ENCODE measurements around the gene ZNF483. TPM values are rescaled to one million over a fixed set of nuclear protein-coding genes. Genes with fewer than 3 reads are reported as not detected.

The ZNF483 gene
- total RNA-seq, 3 donors from 2014 or later (not counting 1 experiment from before 2014, with no cell fraction given) = 5.7 to 7.4 (median 5.8) TPM

GRCh38 chr9:111598733-111599091 is 73.7 kb downstream of the ZNF483 start:
- Histone ChIP-seq H3K36me3 (ENCODE audit: control insufficient read depth, insufficient read depth, low read length) (no peaks in the 10 kb centered on the region), H3K4me1 (ENCODE audit: control insufficient read depth, insufficient read depth, low read length) (peaks cover 22% of the 10 kb centered on the region), H3K27me3 (ENCODE audit: control insufficient read depth, insufficient read depth, low read length) (peaks cover 27% of the 10 kb centered on the region), H3K4me3 (ENCODE audit: low read length) (no peak overlapping the region), H3K27ac (ENCODE audit: low read length) (no peak overlapping the region), H3K9me3 (ENCODE audit: control insufficient read depth, insufficient read depth, low read length) (no peaks in the 10 kb centered on the region)
- Mint-ChIP-seq H3K27me3 (ENCODE audit: low read depth in 2 of 2) (peaks cover 47 to 61% of the 10 kb centered on the region in 2 donors), H3K36me3 (no peaks in the 10 kb centered on the region), H3K27ac (no peak overlapping the region), H3K4me3 (peak overlapping the region; percentile 88), H3K9me3 (no peaks in the 10 kb centered on the region), H3K4me1 (peaks cover 24 to 29% of the 10 kb centered on the region in 2 donors)
- TF ChIP-seq CTCF (IDR thresholded peaks at IDR 0.05) = no peak
- ATAC-seq = peak in 2 of 3 donors; percentile 36 to 38
- WGBS (ENCODE audit: insufficient coverage) = 4% methylated on average over 16 of the region's 16 CpGs
- peak in 1 of 2 donors; percentile 20 for DNase-seq
- intact Hi-C loops (cut with micrococcal nuclease) = no loop called here

- ATAC-seq (peak in 1 of 3 donors; percentile 20), DNase-seq (peak; percentile 15 to 42)
- Mint-ChIP-seq H3K9me3 (no peaks in the 10 kb centered on the region), H3K27ac (no peak within 1 kb of the TSS), H3K4me3 (peak within 1 kb of the TSS; percentile 88), H3K36me3 (no peaks in the 10 kb centered on the region), H3K4me1 (peaks cover 24 to 29% of the 10 kb centered on the region in 2 donors), H3K27me3 (ENCODE audit: low read depth in 2 of 2) (peaks cover 47 to 67% of the 10 kb centered on the region in 2 donors)
- Histone ChIP-seq H3K9me3 (ENCODE audit: control insufficient read depth, insufficient read depth, low read length) (no peaks in the 10 kb centered on the region), H3K27me3 (ENCODE audit: control insufficient read depth, insufficient read depth, low read length) (peaks cover 27% of the 10 kb centered on the region), H3K4me3 (ENCODE audit: low read length) (peak within 1 kb of the TSS; percentile 23), H3K27ac (ENCODE audit: low read length) (no peak within 1 kb of the TSS), H3K36me3 (ENCODE audit: control insufficient read depth, insufficient read depth, low read length) (no peaks in the 10 kb centered on the region), H3K4me1 (ENCODE audit: control insufficient read depth, insufficient read depth, low read length) (peaks cover 22% of the 10 kb centered on the region)
- no peak for TF ChIP-seq CTCF (IDR thresholded peaks at IDR 0.05)
- intact Hi-C loops (cut with micrococcal nuclease) = no loop called here
- 2% methylated on average over 64 of the region's 64 CpGs for WGBS (ENCODE audit: insufficient coverage)
Observed at GRCh38 chr9:111599092-111599954, 74.3 kb downstream of the ZNF483 start, which contains the start of gene PTGR1. Gene PTGR1, minus strand, starts transcription at chr9:111599647. Its CDS starts 2,225 bp downstream, at chr9:111597422.

DNA sequence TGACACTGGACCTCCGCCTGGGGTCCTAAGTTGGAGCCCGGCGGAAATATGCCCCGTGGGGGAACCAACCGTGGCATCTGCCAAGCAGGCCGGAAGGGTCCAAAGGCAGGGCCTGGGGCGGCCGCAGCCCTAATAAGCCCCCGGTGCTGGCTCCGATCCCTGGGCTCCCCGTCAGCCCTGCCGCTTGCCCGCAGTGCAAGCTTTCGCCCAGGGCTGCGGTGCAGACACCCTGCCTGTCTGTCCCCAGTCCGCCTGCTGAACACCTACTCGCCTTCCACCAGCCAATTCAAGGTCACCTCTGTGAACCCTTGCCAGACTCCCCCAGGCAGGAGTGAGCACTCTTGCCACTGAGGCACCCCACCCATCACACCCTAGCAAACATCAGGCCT is 75.0 kb downstream of the ZNF483 start:
- TF ChIP-seq CTCF (IDR thresholded peaks at IDR 0.05) = no peak
- DNase-seq (no peak), ATAC-seq (no peak)
- no peak overlapping the region for H3K4me3 ChIP-seq (ENCODE audit: low read length)
- intact Hi-C loops (cut with micrococcal nuclease) = no loop called here
- 63% methylated on average over 17 of the region's 17 CpGs for WGBS (ENCODE audit: insufficient coverage)
- Mint-ChIP-seq H3K4me1 (peaks cover 24 to 29% of the 10 kb centered on the region in 2 donors), H3K27ac (no peak overlapping the region), H3K36me3 (no peaks in the 10 kb centered on the region), H3K9me3 (no peaks in the 10 kb centered on the region), H3K27me3 (ENCODE audit: low read depth in 2 of 2) (peaks cover 47 to 67% of the 10 kb centered on the region in 2 donors), H3K4me3 (peak overlapping the region; percentile 84)
- peaks cover 22% of the 10 kb centered on the region for H3K4me1 ChIP-seq (ENCODE audit: control insufficient read depth, insufficient read depth, low read length)
- no peaks in the 10 kb centered on the region for H3K9me3 ChIP-seq (ENCODE audit: control insufficient read depth, insufficient read depth, low read length)
- H3K36me3 ChIP-seq (ENCODE audit: control insufficient read depth, insufficient read depth, low read length) = no peaks in the 10 kb centered on the region
- H3K27me3 ChIP-seq (ENCODE audit: control insufficient read depth, insufficient read depth, low read length) = peaks cover 27% of the 10 kb centered on the region
- H3K27ac ChIP-seq (ENCODE audit: low read length) = no peak overlapping the region
